Fibroblast of skin of back (primary cell): ENCODE data around the gene EGF.

Source experiments
- DNase-seq: peaks from one replicate; pipeline ENCODE4 v3.0.0-alpha.2; 2013

EGF gene

DNA sequence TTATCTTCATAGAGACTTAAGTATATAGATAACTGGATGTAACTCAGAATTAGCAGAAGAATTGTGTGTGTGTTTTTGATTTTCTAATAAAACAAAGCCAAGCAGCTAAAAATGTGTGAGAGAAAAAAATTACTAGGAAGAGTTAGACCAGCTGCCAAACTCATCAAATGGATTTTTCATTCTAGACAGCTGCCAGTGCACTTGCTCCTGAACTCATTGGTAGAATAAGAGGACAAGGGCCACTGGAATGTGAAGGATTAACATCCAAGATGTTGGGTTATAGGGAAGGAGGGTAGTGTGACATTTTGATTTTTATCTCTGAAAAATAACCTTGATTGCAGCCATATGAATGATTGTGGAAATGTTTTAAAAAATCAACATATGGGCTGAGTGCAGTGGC lies 49.7 kb downstream of the EGF start:
- no peak for DNase-seq

DNA sequence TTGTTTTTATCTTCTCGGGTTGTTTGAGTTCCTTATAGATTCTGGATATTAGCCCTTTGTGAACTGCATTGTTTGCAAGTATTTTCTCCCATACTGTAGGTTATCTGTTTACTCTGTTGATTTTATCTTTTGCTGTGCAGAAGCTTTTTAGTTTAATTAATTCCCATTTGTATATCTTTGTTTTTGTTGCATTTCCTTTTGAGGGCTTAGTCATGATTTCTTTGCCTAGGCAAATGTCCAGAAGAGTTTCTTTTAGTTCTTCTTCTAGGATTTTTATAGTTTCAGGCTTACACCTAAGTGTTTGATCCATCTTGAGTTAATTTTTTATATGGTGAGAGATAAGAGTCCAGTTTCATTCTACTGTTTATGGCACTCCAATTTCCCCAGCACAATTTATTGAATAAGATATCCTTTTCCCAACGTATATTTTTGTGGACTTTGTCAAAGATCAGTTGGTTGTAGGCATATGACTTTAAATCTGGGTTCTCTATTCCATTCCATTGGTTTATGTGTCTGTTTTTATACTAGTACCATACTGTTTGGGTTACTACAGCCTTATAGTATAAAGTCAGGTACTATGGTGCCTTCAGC lies 54.3 kb downstream of the EGF start:
- no peak for DNase-seq

DNA sequence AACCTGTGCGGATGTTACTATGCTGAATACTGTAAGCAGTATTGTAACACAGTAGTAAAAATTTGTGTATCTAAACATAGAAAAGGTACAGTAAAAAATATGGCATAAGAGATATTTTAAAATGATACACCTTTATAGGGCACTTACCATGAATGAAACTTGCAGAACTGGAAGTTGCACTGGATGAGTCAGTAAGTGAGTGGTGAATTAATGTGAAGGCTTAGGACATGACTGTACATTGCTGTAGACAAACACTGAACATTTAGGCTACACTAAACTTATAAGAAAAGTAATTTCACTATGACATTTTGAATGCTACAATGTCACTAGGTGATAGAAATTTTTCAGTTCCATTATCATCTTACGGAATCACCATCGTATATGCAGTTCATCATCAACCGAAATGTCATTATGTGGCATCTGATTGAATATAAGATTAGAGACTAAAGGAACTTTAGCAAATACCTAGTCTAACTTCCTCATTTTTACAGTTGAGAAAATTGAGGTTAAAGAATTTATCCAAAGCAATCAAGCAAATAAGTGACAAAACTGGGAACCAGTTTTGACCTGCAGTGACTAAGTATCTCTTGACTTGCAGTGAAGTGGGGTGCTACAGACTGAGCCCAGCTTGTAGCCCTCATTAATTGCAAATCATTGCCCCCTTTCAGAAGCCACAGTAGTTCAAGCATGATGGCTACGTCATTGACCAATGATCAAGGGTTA lies 55.3 kb downstream of the EGF start:
- peak; percentile 47 for DNase-seq

DNA sequence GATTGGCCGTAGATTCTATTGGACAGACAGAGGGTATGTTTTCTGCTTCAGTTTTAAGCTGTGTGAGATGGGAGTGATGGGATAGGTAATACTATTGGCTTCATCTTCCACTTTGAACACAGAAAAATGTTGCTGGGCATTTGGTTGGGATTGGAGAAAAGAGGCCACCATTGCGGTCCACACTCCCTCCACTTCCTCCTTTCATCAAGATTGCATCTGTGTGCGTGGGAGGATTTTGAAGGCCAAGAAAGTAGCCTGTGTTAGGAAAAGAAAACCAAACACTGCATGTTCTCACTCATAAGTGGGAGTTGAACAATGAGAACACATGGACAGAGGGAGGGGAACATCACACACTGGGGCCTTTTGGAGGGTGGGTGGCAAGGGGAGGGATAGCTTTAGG lies 56.4 kb downstream of the EGF start:
- no peak for DNase-seq

DNA sequence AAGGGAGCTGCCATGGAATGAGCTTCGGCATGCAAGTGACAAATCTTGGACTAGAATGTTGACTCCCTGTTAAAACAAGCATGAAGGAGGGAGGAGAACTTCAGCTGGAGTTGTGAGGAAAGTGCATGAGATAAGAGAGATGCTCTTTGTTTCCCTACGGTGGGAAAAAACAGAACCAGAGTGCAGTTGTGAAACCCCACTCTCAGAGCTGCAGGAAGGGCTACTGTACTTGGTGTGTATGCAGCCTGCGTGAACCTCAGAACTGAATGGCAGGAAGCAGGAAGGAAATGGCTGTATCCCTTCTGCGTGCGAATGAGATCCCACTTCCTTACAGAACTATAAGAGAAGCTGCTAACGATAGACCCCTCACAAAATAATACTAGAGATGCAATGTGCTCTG lies 57.2 kb downstream of the EGF start:
- DNase-seq = no peak

DNA sequence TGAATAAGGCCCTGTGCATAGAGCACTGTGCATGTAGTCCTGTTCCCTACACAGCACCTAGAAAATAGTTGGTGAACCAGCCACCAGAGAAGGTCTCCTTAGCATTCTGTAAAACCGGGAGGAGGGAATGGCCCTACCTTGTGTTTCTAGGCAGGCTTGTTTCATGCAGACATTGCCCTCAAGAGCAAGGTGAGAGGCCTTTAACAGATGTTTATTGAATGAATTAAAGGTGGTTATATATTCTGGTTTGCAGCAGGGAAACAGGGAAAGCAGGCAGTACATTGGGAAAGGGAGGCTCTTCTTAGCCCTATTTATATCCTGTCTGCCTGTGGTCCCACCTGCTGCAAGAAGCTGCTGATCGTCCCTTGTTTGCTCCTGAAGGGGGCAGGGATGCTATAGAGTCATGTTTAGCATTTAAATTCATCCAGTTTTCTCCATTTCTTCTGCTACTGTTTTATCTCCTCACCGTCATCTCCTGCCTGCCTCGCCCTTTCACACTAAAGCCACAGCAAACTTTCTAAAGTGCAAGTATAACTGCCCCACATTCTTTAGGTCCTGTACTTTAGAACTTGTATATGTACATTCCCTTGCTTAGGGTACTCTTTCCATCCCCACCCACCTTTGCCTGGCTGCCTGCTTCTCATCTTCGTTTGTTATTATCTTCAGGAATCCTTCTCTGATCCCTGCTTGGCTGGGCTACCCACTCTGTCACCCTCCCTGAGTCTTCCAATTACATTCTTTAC lies 60.3 kb downstream of the EGF start:
- no peak for DNase-seq

DNA sequence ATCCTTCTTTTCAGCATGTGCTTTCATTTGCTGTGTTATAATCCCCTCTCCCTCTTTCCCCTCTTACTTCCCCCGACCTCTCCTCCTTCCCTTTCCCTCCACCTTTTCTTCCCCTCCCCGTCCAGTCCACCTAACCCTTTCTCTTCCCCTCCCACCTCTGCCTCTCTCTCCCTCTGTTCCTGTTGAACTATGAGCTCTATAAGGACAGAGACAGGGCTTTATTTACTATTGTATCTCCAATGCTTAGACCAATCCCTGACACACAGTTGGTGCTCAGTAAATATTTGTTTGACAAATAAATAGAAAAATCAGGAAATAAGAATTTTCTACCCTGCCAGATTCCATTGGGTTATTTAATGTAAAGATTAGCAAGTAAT lies 60.8 kb downstream of the EGF start:
- DNase-seq = no peak

DNA sequence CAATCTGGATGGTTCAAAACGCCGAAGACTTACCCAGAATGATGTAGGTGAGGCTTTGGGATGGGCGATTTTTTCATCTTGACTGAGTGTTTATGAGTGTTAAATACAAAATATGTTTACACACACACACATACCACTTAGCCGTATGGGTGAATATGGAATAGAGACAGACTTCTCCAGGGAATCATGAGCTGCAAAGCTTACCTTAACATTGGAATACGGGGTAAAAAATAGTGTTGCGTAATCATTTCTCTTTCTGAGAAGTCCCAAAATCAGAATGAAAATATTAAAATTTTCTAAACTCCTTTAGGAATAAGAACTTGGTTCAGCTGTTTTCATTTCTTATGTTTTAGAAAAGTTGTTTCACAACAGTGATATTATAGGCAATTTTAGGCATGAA lies 63.5 kb downstream of the EGF start:
- no peak for DNase-seq

DNA sequence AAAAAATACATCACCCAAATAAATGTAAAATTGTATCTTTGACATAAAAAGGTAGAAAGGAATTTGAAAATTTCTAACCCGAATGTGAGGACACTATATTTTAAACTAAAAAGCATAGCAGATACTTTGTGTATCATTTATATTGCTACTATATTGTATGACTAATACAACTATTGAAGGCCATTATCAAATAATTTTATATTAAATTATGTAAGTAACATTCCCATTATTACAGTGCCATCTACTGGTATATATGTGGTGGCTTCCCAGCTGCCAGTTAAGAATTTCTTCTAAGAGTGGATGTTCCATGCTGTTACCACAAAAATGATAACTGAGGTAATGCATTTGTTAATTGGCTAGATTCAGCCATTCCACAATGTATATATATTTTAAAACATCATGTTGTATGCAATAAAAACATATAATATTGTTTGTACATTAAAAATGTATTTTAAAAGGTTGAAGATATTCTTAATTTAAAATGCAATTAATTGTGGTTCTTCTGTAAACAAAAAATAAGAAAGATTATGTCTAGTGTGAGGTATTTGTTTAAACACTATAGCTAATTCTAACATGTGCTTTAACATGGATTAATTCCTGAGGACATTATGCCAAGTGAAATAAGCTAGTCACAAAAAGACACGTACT lies 65.3 kb downstream of the EGF start:
- DNase-seq = peak; percentile 68

DNA sequence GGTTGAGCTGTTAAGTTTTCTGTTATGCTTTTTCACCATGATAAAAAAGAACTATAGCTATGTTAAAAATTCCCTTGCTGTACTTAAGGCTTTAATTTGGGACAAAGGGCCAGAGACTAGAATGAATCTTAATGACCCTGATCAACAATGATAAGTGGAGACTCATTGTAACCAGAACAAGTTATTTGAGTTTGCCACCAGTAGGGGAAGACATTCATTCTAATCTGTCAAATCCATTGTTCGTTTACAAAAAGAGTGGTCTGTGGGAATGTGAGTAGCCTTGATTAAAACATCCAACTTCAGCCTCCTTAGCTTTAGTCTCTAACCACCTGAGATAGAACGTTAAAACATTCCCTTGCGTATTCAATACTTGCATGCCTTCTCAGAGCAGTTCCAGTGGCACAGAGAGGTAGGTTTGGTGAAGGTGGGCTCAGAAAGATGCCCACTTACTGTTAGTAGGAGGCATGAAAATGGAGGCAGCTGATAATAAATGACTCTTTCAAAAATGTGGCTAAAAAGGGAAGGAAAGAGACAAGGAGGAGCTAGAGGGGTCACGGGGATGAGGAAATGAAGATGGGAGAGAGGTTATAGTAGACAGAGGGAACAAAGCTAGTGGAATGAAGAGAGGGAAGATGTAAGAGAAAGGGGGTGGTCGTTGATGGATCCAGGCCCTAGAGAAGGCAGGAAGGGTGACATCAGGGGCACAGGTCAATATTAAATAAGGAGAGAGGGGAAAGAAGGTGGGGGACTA lies 66.2 kb downstream of the EGF start:
- DNase-seq = no peak

DNA sequence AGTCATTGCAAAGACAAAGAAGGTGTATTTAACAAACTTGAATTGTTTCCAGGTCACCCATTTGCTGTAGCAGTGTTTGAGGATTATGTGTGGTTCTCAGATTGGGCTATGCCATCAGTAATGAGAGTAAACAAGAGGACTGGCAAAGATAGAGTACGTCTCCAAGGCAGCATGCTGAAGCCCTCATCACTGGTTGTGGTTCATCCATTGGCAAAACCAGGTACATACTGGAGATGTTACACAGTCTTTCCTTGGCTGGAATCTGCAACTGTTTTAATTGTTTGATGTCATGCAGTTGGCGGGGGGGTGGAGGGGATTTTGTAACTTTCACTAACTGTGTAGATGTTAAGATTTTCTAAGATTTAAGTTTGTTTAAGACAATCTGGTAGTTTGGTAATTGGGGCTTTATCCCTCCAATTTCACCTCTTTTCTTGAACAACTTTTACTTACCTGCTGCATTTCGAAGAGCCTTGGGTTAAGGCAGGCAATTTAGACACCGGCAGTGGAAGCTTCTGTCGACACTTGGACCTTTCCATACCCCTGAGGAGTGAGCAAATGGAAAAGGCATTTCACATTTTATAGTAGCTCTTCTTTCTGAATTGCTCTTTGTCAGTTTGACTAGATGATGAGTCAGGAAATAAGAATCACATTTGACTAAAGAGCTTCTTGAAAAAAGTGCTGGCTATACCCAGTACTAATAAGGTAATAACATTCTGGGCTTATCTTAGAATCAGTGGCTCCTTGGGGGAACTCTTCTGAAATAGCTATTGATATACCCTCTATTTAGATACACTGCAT lies 67.4 kb downstream of the EGF start:
- DNase-seq = peak; percentile 89

DNA sequence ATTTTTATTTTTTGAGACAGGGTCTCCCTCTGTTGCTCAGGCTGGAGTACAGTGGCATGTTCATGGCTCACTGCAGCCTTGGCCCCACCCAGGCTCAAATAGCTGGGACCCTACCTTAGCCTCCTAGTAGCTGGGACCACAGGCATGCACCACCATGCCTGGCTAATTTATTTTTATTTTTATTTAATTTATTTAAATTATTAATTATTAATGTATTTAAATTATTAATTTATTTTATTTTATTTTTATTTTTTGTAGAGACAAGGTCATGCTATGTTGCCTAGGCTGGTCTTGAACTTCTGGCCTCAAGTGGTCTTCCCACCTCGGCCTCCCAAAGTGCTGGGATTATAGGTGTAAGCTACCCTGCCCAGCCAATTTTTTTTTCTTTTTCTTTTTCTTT lies 69.3 kb downstream of the EGF start:
- DNase-seq = no peak

DNA sequence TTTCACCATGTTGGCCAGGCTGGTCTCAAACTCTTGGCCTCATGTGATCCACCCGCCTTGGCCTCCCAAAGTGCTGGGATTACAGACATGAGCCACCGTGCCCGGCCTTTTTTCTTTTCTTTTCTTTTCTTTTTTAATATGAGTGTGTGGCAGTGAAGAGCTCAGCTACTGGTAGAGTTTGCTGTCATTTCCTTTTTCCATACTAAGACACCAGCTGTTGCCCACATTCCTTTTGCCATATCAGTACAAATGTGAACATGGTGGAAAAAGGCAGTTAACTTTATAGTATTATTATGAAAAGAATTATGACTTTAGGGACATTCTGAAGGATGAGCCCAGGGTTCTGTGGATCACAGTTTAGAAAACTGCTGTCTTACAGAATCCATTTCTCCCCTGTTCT lies 69.8 kb downstream of the EGF start:
- DNase-seq = no peak

DNA sequence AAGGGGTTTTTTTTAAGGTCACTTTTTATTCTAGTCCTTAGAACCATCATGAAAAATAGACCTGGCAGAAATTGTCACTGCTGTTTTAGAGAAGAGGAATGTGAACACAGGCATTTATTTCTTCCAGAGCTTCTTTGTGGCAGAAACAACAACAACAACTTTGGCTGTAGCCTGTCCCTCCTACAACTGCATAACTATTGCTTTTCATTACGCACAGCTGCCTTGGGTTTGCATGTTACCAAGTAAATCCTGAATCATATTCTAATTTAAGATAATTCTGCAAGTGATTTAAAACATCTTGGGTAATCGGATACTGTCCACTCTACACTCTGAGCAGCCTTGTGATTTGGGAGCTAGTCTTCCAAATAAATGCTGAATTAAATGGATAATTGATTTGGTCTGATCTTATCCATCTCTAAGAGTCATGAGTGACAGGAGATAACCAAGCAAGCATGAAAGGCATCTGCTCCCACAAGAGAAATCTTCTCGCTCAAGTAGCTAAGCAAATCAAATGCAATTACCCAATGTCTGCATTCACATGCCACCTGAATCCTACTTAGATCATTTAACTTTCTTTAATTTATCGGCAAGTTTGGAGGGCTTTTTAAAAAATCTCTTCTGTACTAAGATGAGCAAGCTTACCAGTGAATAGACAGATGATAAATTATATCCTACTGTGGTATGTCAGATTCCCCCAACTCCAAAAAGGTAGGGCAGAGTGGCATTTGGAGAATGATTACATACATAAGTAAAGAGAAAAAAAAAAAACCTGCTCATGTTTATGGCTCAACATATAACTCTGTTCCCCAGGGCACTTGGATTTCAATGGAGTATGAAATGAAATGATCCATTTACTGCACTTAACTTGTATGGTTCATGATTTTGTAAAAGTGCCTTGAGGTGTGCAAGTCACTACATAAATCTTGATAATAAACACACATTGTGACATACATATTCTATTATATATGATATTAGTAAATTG lies 73.6 kb downstream of the EGF start:
- DNase-seq = peak; percentile 19

DNA sequence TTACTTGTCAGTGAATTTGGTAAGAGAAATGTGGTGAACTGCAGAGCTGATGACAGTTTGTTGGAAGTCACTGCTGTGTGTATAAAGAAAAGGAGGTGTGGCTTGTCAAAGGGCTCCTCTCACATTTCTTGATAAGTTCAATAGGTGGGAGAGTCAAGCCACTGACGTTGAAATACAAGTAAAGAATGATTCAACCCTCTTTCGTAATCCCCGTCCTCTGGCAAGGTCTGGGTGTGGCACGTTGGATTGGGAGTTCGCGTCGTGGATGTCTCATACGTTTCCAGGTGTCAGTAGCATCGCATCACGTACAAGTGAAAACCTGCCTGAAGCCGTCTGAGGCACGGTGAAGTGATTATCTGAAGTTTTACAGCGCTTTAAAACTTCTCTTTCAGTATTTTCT lies 76.4 kb downstream of the EGF start:
- no peak for DNase-seq

DNA sequence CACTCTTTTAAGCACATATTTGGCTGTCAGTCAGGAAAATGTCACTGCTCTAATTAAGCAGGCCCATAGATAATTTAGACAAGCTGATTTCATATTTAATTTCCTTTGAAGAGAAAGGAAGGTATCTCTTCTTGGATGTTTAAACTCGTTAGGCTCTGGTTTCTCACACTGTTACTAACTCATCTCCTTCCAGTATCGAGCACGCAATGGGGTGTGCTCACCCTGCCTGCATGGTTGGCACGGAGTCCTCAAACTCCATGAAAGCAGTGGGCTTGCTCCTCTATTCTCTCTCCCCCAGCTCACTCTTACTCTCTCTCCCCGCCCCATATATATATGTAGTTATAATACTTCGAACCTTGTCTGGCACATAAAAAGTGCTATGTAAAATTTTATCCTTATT lies 76.9 kb downstream of the EGF start:
- DNase-seq = no peak

DNA sequence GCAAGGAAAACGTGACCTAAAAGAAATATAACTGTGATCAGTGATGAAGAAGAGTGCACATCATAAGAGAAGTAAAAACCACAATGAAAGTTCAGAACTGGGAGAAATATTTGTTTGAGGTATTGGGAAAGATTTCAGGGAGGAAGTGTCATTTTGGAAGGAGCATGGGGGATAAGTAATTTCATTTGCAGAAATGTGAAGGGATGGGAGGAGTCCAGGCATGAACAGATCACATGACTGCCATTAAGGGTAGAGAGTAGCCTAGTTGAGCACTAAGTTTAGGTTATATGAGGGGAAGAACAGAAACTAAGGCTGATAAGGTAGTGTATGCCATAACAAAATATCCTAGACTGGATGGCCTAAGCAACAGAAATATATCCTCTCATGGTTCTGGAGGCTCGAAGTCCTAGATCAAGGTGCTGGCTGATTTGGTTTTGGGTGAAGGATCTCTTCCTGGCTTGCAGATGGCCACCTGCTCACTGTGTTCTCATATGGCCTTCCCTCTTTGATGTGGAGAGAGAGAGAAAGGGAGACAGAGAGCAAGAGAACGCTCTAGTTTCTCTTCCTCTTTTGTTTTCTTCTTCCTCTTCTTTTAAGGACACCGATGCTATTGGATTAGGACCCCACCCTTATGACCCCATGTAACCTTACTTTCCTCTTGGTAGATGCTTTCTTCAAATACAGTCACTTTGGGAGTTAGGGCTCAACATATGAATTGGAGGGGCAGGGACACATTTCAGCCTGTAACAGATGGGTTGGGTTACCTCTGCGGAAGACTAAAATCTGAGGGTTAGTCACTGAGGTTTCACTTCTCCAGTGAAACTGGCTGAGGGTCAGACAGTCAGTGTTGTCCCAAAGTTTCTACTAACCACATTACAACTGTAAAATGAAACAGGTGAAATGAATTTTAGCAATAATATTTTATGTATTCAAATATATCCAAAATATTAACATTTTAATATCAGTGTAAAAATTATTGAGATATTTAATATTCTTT lies 77.9 kb downstream of the EGF start:
- no peak for DNase-seq

DNA sequence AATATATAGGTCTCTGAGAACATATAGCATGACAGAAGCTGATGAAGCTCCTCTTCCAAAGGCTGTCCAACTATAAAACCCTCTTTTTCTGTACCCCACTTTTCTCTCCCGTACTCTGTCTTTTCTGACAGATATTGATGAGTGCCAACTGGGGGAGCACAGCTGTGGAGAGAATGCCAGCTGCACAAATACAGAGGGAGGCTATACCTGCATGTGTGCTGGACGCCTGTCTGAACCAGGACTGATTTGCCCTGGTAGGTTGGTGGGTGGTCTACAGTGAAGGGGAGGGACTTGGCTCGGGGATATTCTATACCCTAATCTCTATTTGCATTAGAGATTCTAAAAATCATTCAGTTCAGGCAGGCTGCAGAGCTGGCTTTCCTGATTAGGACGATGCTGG lies 80.4 kb downstream of the EGF start:
- DNase-seq = no peak

DNA sequence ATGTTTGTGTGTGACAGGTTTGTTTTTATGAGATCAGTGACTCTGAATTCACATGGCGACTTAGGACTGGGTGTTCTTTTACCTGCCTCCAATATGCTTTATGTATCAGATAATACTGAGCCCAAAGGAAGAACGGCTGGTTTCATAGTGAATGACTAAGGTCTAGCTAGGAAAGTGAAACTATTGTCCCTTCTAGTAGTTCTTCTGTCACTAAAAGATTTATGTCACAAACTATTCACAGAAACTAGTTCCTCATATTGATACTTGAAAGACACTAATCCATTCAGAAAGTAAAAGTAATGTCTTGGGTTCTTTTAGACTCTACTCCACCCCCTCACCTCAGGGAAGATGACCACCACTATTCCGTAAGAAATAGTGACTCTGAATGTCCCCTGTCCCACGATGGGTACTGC lies 81.7 kb downstream of the EGF start:
- DNase-seq = no peak
